ENCODE measurements around the gene KCNJ16.

GRCh38 chr17:70132505-70132904 lies 57.5 kb downstream of the KCNJ16 start:
- TF ChIP-seq, protein P1, sequence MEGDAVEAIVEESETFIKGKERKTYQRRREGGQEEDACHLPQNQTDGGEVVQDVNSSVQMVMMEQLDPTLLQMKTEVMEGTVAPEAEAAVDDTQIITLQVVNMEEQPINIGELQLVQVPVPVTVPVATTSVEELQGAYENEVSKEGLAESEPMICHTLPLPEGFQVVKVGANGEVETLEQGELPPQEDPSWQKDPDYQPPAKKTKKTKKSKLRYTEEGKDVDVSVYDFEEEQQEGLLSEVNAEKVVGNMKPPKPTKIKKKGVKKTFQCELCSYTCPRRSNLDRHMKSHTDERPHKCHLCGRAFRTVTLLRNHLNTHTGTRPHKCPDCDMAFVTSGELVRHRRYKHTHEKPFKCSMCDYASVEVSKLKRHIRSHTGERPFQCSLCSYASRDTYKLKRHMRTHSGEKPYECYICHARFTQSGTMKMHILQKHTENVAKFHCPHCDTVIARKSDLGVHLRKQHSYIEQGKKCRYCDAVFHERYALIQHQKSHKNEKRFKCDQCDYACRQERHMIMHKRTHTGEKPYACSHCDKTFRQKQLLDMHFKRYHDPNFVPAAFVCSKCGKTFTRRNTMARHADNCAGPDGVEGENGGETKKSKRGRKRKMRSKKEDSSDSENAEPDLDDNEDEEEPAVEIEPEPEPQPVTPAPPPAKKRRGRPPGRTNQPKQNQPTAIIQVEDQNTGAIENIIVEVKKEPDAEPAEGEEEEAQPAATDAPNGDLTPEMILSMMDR (IDR thresholded peaks at IDR 0.05) = no peak
- no peak for TF ChIP-seq POLR2A (IDR thresholded peaks at IDR 0.05)
